Measurements from ENCODE around the gene OR5A2.

Gene OR5A2

GRCh38 chr11:59425131-59425530 lies 1.1 kb downstream of the OR5A2 start:
- Histone ChIP-seq H3K27me3 (ENCODE audit: control insufficient read depth, insufficient read depth, low read length) (no peaks in the 10 kb centered on the region), H3K4me1 (ENCODE audit: control insufficient read depth, insufficient read depth, low read length) (peaks cover 16% of the 10 kb centered on the region), H3K36me3 (ENCODE audit: control insufficient read depth, insufficient read depth, low read length) (no peaks in the 10 kb centered on the region), H3K4me3 (ENCODE audit: low read depth, low read length) (no peak overlapping the region), H3K9ac (ENCODE audit: low read depth, low read length) (no peak overlapping the region), H3K9me3 (ENCODE audit: control insufficient read depth, insufficient read depth, low read length) (no peaks in the 10 kb centered on the region)

- Histone ChIP-seq H3K9me3 (ENCODE audit: control insufficient read depth, insufficient read depth, low read length) (no peaks in the 10 kb centered on the region), H3K36me3 (ENCODE audit: control insufficient read depth, insufficient read depth, low read length) (no peaks in the 10 kb centered on the region), H3K4me1 (ENCODE audit: control insufficient read depth, insufficient read depth, low read length) (peaks cover 16% of the 10 kb centered on the region), H3K27me3 (ENCODE audit: control insufficient read depth, insufficient read depth, low read length) (no peaks in the 10 kb centered on the region), H3K4me3 (ENCODE audit: low read depth, low read length) (no peak overlapping the region), H3K9ac (ENCODE audit: low read depth, low read length) (no peak overlapping the region)
Observed at GRCh38 chr11:59423835-59424234, 2.4 kb downstream of the OR5A2 start.

- Histone ChIP-seq H3K9me3 (ENCODE audit: control insufficient read depth, insufficient read depth, low read length) (no peaks in the 10 kb centered on the region), H3K4me3 (ENCODE audit: low read depth, low read length) (no peak overlapping the region), H3K36me3 (ENCODE audit: control insufficient read depth, insufficient read depth, low read length) (no peaks in the 10 kb centered on the region), H3K4me1 (ENCODE audit: control insufficient read depth, insufficient read depth, low read length) (no peaks in the 10 kb centered on the region), H3K27me3 (ENCODE audit: control insufficient read depth, insufficient read depth, low read length) (no peaks in the 10 kb centered on the region), H3K9ac (ENCODE audit: low read depth, low read length) (no peak overlapping the region)
Observed at GRCh38 chr11:59418156-59418555, 8.1 kb downstream of the OR5A2 start.

GRCh38 chr11:59417023-59417422 lies 9.2 kb downstream of the OR5A2 start:
- Histone ChIP-seq H3K9ac (ENCODE audit: low read depth, low read length) (no peak overlapping the region), H3K27me3 (ENCODE audit: control insufficient read depth, insufficient read depth, low read length) (no peaks in the 10 kb centered on the region), H3K36me3 (ENCODE audit: control insufficient read depth, insufficient read depth, low read length) (no peaks in the 10 kb centered on the region), H3K9me3 (ENCODE audit: control insufficient read depth, insufficient read depth, low read length) (no peaks in the 10 kb centered on the region), H3K4me1 (ENCODE audit: control insufficient read depth, insufficient read depth, low read length) (no peaks in the 10 kb centered on the region), H3K4me3 (ENCODE audit: low read depth, low read length) (no peak overlapping the region)

GRCh38 chr11:59416613-59417012 lies 9.6 kb downstream of the OR5A2 start:
- Histone ChIP-seq H3K4me3 (ENCODE audit: low read depth, low read length) (no peak overlapping the region), H3K9me3 (ENCODE audit: control insufficient read depth, insufficient read depth, low read length) (no peaks in the 10 kb centered on the region), H3K4me1 (ENCODE audit: control insufficient read depth, insufficient read depth, low read length) (no peaks in the 10 kb centered on the region), H3K36me3 (ENCODE audit: control insufficient read depth, insufficient read depth, low read length) (no peaks in the 10 kb centered on the region), H3K27me3 (ENCODE audit: control insufficient read depth, insufficient read depth, low read length) (no peaks in the 10 kb centered on the region), H3K9ac (ENCODE audit: low read depth, low read length) (no peak overlapping the region)

GRCh38 chr11:59415111-59415510 lies 11.1 kb downstream of the OR5A2 start:
- H3K9ac ChIP-seq (ENCODE audit: low read depth, low read length) = no peak overlapping the region
- no peaks in the 10 kb centered on the region for H3K27me3 ChIP-seq (ENCODE audit: control insufficient read depth, insufficient read depth, low read length)
- no peak overlapping the region for H3K4me3 ChIP-seq (ENCODE audit: low read depth, low read length)
- H3K9me3 ChIP-seq (ENCODE audit: control insufficient read depth, insufficient read depth, low read length) = no peaks in the 10 kb centered on the region
- H3K36me3 ChIP-seq (ENCODE audit: control insufficient read depth, insufficient read depth, low read length) = no peaks in the 10 kb centered on the region
- no peaks in the 10 kb centered on the region for H3K4me1 ChIP-seq (ENCODE audit: control insufficient read depth, insufficient read depth, low read length)

GRCh38 chr11:59413646-59414045 lies 12.6 kb downstream of the OR5A2 start:
- Histone ChIP-seq H3K36me3 (ENCODE audit: control insufficient read depth, insufficient read depth, low read length) (no peaks in the 10 kb centered on the region), H3K27me3 (ENCODE audit: control insufficient read depth, insufficient read depth, low read length) (no peaks in the 10 kb centered on the region), H3K9ac (ENCODE audit: low read depth, low read length) (no peak overlapping the region), H3K9me3 (ENCODE audit: control insufficient read depth, insufficient read depth, low read length) (no peaks in the 10 kb centered on the region), H3K4me1 (ENCODE audit: control insufficient read depth, insufficient read depth, low read length) (no peaks in the 10 kb centered on the region), H3K4me3 (ENCODE audit: low read depth, low read length) (no peak overlapping the region)

- Histone ChIP-seq H3K4me3 (ENCODE audit: low read depth, low read length) (no peak overlapping the region), H3K27me3 (ENCODE audit: control insufficient read depth, insufficient read depth, low read length) (no peaks in the 10 kb centered on the region), H3K9me3 (ENCODE audit: control insufficient read depth, insufficient read depth, low read length) (peaks cover 3% of the 10 kb centered on the region), H3K4me1 (ENCODE audit: control insufficient read depth, insufficient read depth, low read length) (no peaks in the 10 kb centered on the region), H3K9ac (ENCODE audit: low read depth, low read length) (no peak overlapping the region), H3K36me3 (ENCODE audit: control insufficient read depth, insufficient read depth, low read length) (no peaks in the 10 kb centered on the region)
Observed at GRCh38 chr11:59403546-59403945, 22.7 kb downstream of the OR5A2 start.

- no peaks in the 10 kb centered on the region for H3K4me1 ChIP-seq (ENCODE audit: control insufficient read depth, insufficient read depth, low read length)
- H3K27me3 ChIP-seq (ENCODE audit: control insufficient read depth, insufficient read depth, low read length) = no peaks in the 10 kb centered on the region
- no peaks in the 10 kb centered on the region for H3K36me3 ChIP-seq (ENCODE audit: control insufficient read depth, insufficient read depth, low read length)
- H3K4me3 ChIP-seq (ENCODE audit: low read depth, low read length) = no peak overlapping the region
- peaks cover 3% of the 10 kb centered on the region for H3K9me3 ChIP-seq (ENCODE audit: control insufficient read depth, insufficient read depth, low read length)
- no peak overlapping the region for H3K9ac ChIP-seq (ENCODE audit: low read depth, low read length)
Observed at GRCh38 chr11:59401262-59401552, 25.0 kb downstream of the OR5A2 start.

- Histone ChIP-seq H3K9me3 (ENCODE audit: control insufficient read depth, insufficient read depth, low read length) (peaks cover 3% of the 10 kb centered on the region), H3K9ac (ENCODE audit: low read depth, low read length) (no peak overlapping the region), H3K27me3 (ENCODE audit: control insufficient read depth, insufficient read depth, low read length) (no peaks in the 10 kb centered on the region), H3K4me1 (ENCODE audit: control insufficient read depth, insufficient read depth, low read length) (no peaks in the 10 kb centered on the region), H3K4me3 (ENCODE audit: low read depth, low read length) (no peak overlapping the region), H3K36me3 (ENCODE audit: control insufficient read depth, insufficient read depth, low read length) (no peaks in the 10 kb centered on the region)
Observed at GRCh38 chr11:59400461-59401261, 25.6 kb downstream of the OR5A2 start.

GRCh38 chr11:59394186-59394585 lies 32.0 kb downstream of the OR5A2 start:
- Histone ChIP-seq H3K4me1 (ENCODE audit: control insufficient read depth, insufficient read depth, low read length) (no peaks in the 10 kb centered on the region), H3K27me3 (ENCODE audit: control insufficient read depth, insufficient read depth, low read length) (no peaks in the 10 kb centered on the region), H3K4me3 (ENCODE audit: low read depth, low read length) (no peak overlapping the region), H3K9ac (ENCODE audit: low read depth, low read length) (no peak overlapping the region), H3K9me3 (ENCODE audit: control insufficient read depth, insufficient read depth, low read length) (no peaks in the 10 kb centered on the region), H3K36me3 (ENCODE audit: control insufficient read depth, insufficient read depth, low read length) (no peaks in the 10 kb centered on the region)

GRCh38 chr11:59380263-59381059 lies 45.8 kb downstream of the OR5A2 start:
- no peaks in the 10 kb centered on the region for H3K27me3 ChIP-seq (ENCODE audit: control insufficient read depth, insufficient read depth, low read length)
- H3K4me3 ChIP-seq (ENCODE audit: low read depth, low read length) = no peak overlapping the region
- H3K9ac ChIP-seq (ENCODE audit: low read depth, low read length) = no peak overlapping the region
- no peaks in the 10 kb centered on the region for H3K36me3 ChIP-seq (ENCODE audit: control insufficient read depth, insufficient read depth, low read length)
- H3K4me1 ChIP-seq (ENCODE audit: control insufficient read depth, insufficient read depth, low read length) = no peaks in the 10 kb centered on the region
- H3K9me3 ChIP-seq (ENCODE audit: control insufficient read depth, insufficient read depth, low read length) = no peaks in the 10 kb centered on the region

Measured in iPS-15b (cell line).